Measurements from ENCODE around the gene TMEFF2.

GRCh38 chr2:191922736-191923651 lies 271.7 kb downstream of the TMEFF2 start:
- TF ChIP-seq REST (IDR thresholded peaks at IDR 0.05; ENCODE audit: insufficient read depth in 1 of 2, low read depth in 2 of 2, low read length in 2 of 2), result no peak
- no peak for TF ChIP-seq POLR2AphosphoS5 (IDR thresholded peaks at IDR 0.05; ENCODE audit: low read depth, low read length)
- no peak for TF ChIP-seq SIN3A (IDR thresholded peaks at IDR 0.05; ENCODE audit: borderline replicate concordance, insufficient read depth, low read length)

Measured in PFSK-1 (cell line).